Gastroesophageal sphincter (tissue), 4 donors: ENCODE measurements around the gene MEF2C. TPM values are rescaled to one million over a fixed set of nuclear protein-coding genes. Genes with fewer than 3 reads are reported as not detected.
"Not testable (repeated sequence)": the region's sequence is repeated elsewhere in the genome, so short reads cannot be mapped to it uniquely, and the experiment has no call there.

Experiments used
- ATAC-seq: fragments of 150-250 bp; one replicate; pipeline ENCODE4 v1.9.1; 2016; ENCODE audit warnings: mild to moderate bottlenecking, moderate library complexity
- H3K27ac ChIP-seq, 4 donors: fragments of 200-600 bp; sonication (generic) in 3 of 4; 1 replicate in 3 of 4; 2 replicates in 1 of 4; pipeline ENCODE4 v1.5.1; 2016 to 2019
- H3K27me3 ChIP-seq: fragments of 200-600 bp; sonication (generic); one replicate; pipeline ENCODE4 v1.5.1; 2019
- H3K36me3 ChIP-seq, 2 donors: fragments of 200-600 bp; sonication (generic); one replicate each; pipeline ENCODE4 v1.5.1; 2019; ENCODE audit warnings: control low read depth in 1 of 2
- H3K4me1 ChIP-seq, 3 donors: fragments of 200-600 bp; sonication (generic); 1 replicate in 2 of 3; 2 replicates in 1 of 3; pipeline ENCODE4 v1.5.1; 2016 to 2019; ENCODE audit warnings: control low read depth in 2 of 3
- H3K4me3 ChIP-seq, 2 donors: fragments of 200-600 bp; sonication (generic); one replicate each; pipeline ENCODE4 v1.5.1; 2019; ENCODE audit warnings: mild to moderate bottlenecking in 1 of 2, moderate library complexity in 1 of 2
- H3K9me3 ChIP-seq, 3 donors: fragments of 200-600 bp; sonication (generic); one replicate each; pipeline ENCODE4 v1.5.1; 2017 to 2019; ENCODE audit warnings: control low read depth in 2 of 3
- EP300 ChIP-seq: sonication (generic); formaldehyde crosslinking; IDR thresholded peaks from one replicate; pipeline ENCODE4 v1.6.1; 2017; ENCODE audit warnings: antibody characterized with exemption, mild to moderate bottlenecking
- POLR2A ChIP-seq, 2 donors: fragments of 450-650 bp; IDR thresholded peaks; one replicate each; pipeline ENCODE4 v1.6.1; 2017; ENCODE audit warnings: antibody characterized with exemption in 2 of 2, mild to moderate bottlenecking in 2 of 2, moderate library complexity in 1 of 2
- POLR2AphosphoS5 ChIP-seq: sonication (generic); formaldehyde crosslinking; IDR thresholded peaks from one replicate; pipeline ENCODE4 v1.6.1; 2017; ENCODE audit warnings: antibody characterized with exemption
- WGBS, 2 donors: methylation state at CpG; one replicate each; pipeline ENCODE4 v1.1.5; 2018; ENCODE audit warnings: low coverage in 1 of 2; 5-methylcytosine and 5-hydroxymethylcytosine counted together
- total RNA-seq, 4 donors: library from RNA; depleted of rRNA; stranded (reverse); fragments of >200 nt; gene quantifications; one replicate each; pipeline ENCODE4 v1.1.0, GENCODE V29; 2016
- TF ChIP-seq, protein P1 (sequence below), 4 experiments: fragments of 200-600 bp in 2 of 4; fragments of 450-650 bp in 2 of 4; sonication (generic) in 1 of 4; IDR thresholded peaks; one replicate each; pipeline ENCODE4 v1.5.1; 2017 to 2019; ENCODE audit warnings: antibody characterized with exemption in 4 of 4, mild to moderate bottlenecking in 2 of 4, moderate library complexity in 2 of 4

The MEF2C gene
- total RNA-seq, 4 donors from 2014 or later = 23.1 to 66.9 (median 29.5) TPM

- ATAC-seq = no peak
- Histone ChIP-seq H3K36me3 (peaks cover 0 to 6% of the 10 kb centered on the region in 2 donors), H3K4me1 (peaks cover 0 to 6% (median 0%) of the 10 kb centered on the region in 3 donors), H3K27ac (no peak overlapping the region), H3K9me3 (no peaks in the 10 kb centered on the region), H3K4me3 (no peak overlapping the region), H3K27me3 (no peaks in the 10 kb centered on the region)
- TF ChIP-seq POLR2A (IDR thresholded peaks at IDR 0.05) = no peak
- no peak for TF ChIP-seq EP300
- TF ChIP-seq POLR2AphosphoS5 = no peak
- TF ChIP-seq, protein P1, sequence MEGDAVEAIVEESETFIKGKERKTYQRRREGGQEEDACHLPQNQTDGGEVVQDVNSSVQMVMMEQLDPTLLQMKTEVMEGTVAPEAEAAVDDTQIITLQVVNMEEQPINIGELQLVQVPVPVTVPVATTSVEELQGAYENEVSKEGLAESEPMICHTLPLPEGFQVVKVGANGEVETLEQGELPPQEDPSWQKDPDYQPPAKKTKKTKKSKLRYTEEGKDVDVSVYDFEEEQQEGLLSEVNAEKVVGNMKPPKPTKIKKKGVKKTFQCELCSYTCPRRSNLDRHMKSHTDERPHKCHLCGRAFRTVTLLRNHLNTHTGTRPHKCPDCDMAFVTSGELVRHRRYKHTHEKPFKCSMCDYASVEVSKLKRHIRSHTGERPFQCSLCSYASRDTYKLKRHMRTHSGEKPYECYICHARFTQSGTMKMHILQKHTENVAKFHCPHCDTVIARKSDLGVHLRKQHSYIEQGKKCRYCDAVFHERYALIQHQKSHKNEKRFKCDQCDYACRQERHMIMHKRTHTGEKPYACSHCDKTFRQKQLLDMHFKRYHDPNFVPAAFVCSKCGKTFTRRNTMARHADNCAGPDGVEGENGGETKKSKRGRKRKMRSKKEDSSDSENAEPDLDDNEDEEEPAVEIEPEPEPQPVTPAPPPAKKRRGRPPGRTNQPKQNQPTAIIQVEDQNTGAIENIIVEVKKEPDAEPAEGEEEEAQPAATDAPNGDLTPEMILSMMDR (IDR thresholded peaks at IDR 0.05) = no peak
- 46 to 51% methylated on average over 2 of the region's 2 CpGs for WGBS, 2 donors
These were observed 42.9 kb upstream of the MEF2C start for GRCh38 chr5:88925692-88926490.

GRCh38 chr5:88924330-88924657, 41.3 kb upstream of the MEF2C start:
- TF ChIP-seq EP300 = no peak
- TF ChIP-seq POLR2A (IDR thresholded peaks at IDR 0.05) = no peak
- TF ChIP-seq POLR2AphosphoS5 = no peak
- TF ChIP-seq, protein P1 (IDR thresholded peaks at IDR 0.05) = no peak
- WGBS, 2 donors = 76 to 89% methylated on average over 3 of the region's 3 CpGs
- H3K4me1 ChIP-seq = peaks cover 0 to 6% (median 0%) of the 10 kb centered on the region in 3 donors
- no peak overlapping the region for H3K4me3 ChIP-seq
- H3K9me3 ChIP-seq = no peaks in the 10 kb centered on the region
- no peak for ATAC-seq
- peaks cover 0 to 6% of the 10 kb centered on the region in 2 donors for H3K36me3 ChIP-seq
- H3K27ac ChIP-seq = no peak overlapping the region
- H3K27me3 ChIP-seq = no peaks in the 10 kb centered on the region

DNA sequence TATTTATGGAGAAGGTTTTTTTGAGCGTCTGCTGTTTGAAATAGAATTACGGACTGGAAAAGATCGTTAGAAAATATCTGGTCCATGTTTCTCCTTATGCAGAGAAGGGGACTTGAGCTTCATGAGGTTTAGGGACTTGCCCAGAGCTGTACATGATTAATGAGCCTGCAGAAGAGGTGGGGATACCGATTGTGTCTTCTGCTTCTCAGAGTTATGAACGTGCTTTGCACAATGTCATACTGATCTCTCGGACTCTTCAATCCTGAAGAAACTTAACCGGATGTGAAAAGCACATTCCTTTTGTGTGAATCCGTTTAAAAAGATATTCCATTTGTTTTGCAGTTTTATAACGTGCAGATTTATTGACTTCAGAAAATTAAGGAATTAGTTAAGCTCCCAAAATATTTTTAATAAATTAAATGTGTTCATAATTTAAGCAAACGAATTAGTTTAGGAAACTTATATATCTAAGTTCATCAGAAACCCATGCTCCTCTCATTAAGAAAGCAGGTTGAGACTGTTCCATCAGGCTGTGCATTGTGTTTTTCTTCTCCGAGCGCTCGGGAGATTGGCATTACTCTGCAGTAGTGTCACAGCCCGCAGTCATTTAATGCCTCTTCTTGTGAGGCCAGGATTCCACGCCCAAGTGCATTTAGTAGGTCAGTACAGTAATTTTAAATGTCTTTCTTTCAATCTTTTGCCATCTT, 40.8 kb upstream of the MEF2C start:
- TF ChIP-seq POLR2A (IDR thresholded peaks at IDR 0.05) = no peak
- TF ChIP-seq POLR2AphosphoS5 = no peak
- TF ChIP-seq, protein P1 (IDR thresholded peaks at IDR 0.05) = no peak
- no peak for TF ChIP-seq EP300
- Histone ChIP-seq H3K9me3 (no peaks in the 10 kb centered on the region), H3K36me3 (peaks cover 0 to 6% of the 10 kb centered on the region in 2 donors), H3K4me3 (no peak overlapping the region), H3K4me1 (peaks cover 0 to 6% (median 0%) of the 10 kb centered on the region in 3 donors), H3K27ac (no peak overlapping the region), H3K27me3 (no peaks in the 10 kb centered on the region)
- WGBS, 2 donors = 88 to 91% methylated on average over 13 to 15 of the region's 15 CpGs
- no peak for ATAC-seq

DNA sequence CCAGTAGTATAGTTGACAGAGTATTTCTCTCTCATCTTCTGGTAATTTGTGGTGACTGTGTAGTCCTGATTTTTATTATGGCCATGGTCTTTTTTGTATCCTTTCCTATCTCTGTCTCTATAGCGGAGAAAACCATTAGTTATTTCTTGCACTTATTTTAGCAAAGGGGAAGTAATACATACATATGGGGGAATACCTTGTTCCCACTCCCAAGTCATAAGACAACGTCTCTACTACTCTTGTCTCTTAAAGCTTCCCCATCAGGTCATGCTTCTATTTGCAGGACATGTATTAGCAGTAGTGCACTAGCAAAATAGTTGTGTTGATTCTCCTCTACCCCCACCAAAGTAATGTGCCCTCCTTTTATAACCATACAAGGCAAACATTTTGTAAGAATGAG, 29.8 kb upstream of the MEF2C start:
- not testable (repeated sequence) for H3K36me3 ChIP-seq, H3K27me3 ChIP-seq, H3K4me3 ChIP-seq, ATAC-seq, H3K4me1 ChIP-seq, H3K9me3 ChIP-seq, H3K27ac ChIP-seq
- WGBS, 2 donors = 83 to 100% methylated on average over 1 to 2 of the region's 2 CpGs

GRCh38 chr5:88911059-88911572, 28.1 kb upstream of the MEF2C start:
- not testable (repeated sequence) for H3K36me3 ChIP-seq, H3K27me3 ChIP-seq, H3K4me1 ChIP-seq, H3K9me3 ChIP-seq, H3K27ac ChIP-seq, ATAC-seq, H3K4me3 ChIP-seq
- 81 to 94% methylated on average over 6 to 8 of the region's 9 CpGs for WGBS, 2 donors

GRCh38 chr5:88904478-88904877, 21.5 kb upstream of the MEF2C start:
- WGBS, 2 donors = 65 to 78% methylated on average over 1 to 2 of the region's 2 CpGs
- ATAC-seq, H3K9me3 ChIP-seq, H3K4me1 ChIP-seq, H3K36me3 ChIP-seq, H3K27me3 ChIP-seq, H3K4me3 ChIP-seq, H3K27ac ChIP-seq: not testable (repeated sequence)

DNA sequence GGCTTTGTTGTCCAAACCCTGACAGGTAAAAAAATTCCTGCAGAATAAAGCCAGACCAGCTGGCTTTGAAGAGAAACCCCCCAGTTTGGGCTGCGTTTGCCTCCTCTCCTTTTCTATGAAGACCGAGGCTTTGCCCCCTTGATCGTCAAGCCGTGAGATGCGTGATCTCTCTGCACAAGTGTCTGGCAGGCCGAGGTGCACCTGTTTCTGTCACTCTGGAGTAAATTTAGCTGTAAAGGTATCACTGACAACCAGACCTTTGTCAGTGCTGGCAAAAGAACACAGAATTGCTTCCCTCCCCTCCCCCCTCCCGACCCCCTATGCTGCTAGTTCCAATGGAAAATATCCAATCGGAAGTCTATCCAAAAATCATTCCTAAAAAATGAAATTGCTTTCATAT, 21.0 kb upstream of the MEF2C start:
- not testable (repeated sequence) for H3K27ac ChIP-seq, ATAC-seq, H3K4me3 ChIP-seq, H3K4me1 ChIP-seq, H3K36me3 ChIP-seq, H3K27me3 ChIP-seq, H3K9me3 ChIP-seq
- WGBS, 2 donors = 60% methylated on average over 1 of the region's 8 CpGs; no CpG with 5 or more reads in 1 of the 2 donors

- not testable (repeated sequence) for H3K27ac ChIP-seq, ATAC-seq, H3K36me3 ChIP-seq, H3K4me1 ChIP-seq, H3K9me3 ChIP-seq, H3K4me3 ChIP-seq, H3K27me3 ChIP-seq
These were observed 18.1 kb upstream of the MEF2C start for GRCh38 chr5:88901077-88901476.
